ENCODE measurements around the gene OPCML. TPM values are rescaled to one million over a fixed set of nuclear protein-coding genes. Genes with fewer than 3 reads are reported as not detected.

OPCML gene
- total RNA-seq, 1 experiment from 2014 or later = not detected

- Histone ChIP-seq H3K9me3 (no peaks in the 10 kb centered on the region), H3K4me3 (ENCODE audit: low read depth, low read length) (no peak overlapping the region), H3K36me3 (ENCODE audit: control insufficient read depth, insufficient read depth, low read length) (no peaks in the 10 kb centered on the region), H3K27me3 (replicated peaks; ENCODE audit: control insufficient read depth, insufficient read depth, low read length) (no peaks in the 10 kb centered on the region), H3K4me1 (no peaks in the 10 kb centered on the region)
- Mint-ChIP-seq H3K27me3 (ENCODE audit: insufficient read depth, unreplicated experiment) (peaks cover 9% of the 10 kb centered on the region), H3K4me1 (ENCODE audit: low read depth, unreplicated experiment) (no peaks in the 10 kb centered on the region), H3K27ac (ENCODE audit: unreplicated experiment) (no peak overlapping the region), H3K9me3 (ENCODE audit: unreplicated experiment) (peaks cover 9% of the 10 kb centered on the region), H3K36me3 (ENCODE audit: insufficient read depth, unreplicated experiment) (no peaks in the 10 kb centered on the region), H3K4me3 (ENCODE audit: unreplicated experiment) (no peak overlapping the region)
- ChIA-PET POLR2A (no interaction called here), CTCF (no interaction called here)
- no TSS peak for BruUV-seq (replicated peaks)
- DNase-seq = no peak
- intact Hi-C loops (cut with micrococcal nuclease; ENCODE audit: unreplicated experiment) = no loop called here
- TF ChIP-seq, protein P1, sequence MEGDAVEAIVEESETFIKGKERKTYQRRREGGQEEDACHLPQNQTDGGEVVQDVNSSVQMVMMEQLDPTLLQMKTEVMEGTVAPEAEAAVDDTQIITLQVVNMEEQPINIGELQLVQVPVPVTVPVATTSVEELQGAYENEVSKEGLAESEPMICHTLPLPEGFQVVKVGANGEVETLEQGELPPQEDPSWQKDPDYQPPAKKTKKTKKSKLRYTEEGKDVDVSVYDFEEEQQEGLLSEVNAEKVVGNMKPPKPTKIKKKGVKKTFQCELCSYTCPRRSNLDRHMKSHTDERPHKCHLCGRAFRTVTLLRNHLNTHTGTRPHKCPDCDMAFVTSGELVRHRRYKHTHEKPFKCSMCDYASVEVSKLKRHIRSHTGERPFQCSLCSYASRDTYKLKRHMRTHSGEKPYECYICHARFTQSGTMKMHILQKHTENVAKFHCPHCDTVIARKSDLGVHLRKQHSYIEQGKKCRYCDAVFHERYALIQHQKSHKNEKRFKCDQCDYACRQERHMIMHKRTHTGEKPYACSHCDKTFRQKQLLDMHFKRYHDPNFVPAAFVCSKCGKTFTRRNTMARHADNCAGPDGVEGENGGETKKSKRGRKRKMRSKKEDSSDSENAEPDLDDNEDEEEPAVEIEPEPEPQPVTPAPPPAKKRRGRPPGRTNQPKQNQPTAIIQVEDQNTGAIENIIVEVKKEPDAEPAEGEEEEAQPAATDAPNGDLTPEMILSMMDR (IDR thresholded peaks at IDR 0.05; ENCODE audit: insufficient read depth in 1 of 2, low read depth in 1 of 2, low read length in 1 of 2, severe bottlenecking in 1 of 2, unreplicated experiment in 1 of 2) = no peak
Observed at GRCh38 chr11:133168016-133168415, 364.3 kb downstream of the OPCML start.

DNA sequence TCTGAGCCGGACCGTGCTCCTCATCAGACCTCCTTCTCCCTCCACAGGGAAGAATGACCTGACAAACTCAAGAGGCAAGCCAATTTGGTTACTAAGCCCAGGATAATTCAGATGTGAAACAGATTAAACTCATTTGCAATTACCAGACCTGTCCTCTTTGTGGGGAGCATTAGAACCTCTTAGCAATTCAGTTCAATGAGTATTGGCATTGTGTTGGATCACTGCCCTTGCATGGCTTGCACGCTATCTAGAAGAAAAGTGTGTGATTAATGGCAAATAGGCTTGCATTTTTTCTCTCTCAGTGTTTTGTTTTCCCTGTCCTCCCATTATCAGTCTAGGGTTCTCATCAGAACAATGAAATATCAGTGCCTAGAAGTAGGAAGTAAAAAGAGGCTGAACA, 365.6 kb downstream of the OPCML start:
- H3K4me1 ChIP-seq = no peaks in the 10 kb centered on the region
- no TSS peak for BruUV-seq (replicated peaks)
- POLR2A ChIA-PET = no interaction called here
- no peaks in the 10 kb centered on the region for H3K36me3 Mint-ChIP-seq (ENCODE audit: insufficient read depth, unreplicated experiment)
- H3K4me3 ChIP-seq (ENCODE audit: low read depth, low read length) = no peak overlapping the region
- DNase-seq = no peak
- intact Hi-C loops (cut with micrococcal nuclease; ENCODE audit: unreplicated experiment) = no loop called here
- no peaks in the 10 kb centered on the region for H3K36me3 ChIP-seq (ENCODE audit: control insufficient read depth, insufficient read depth, low read length)
- no peaks in the 10 kb centered on the region for H3K9me3 ChIP-seq
- no peak overlapping the region for H3K4me3 Mint-ChIP-seq (ENCODE audit: unreplicated experiment)
- CTCF ChIA-PET = no interaction called here
- peaks cover 6% of the 10 kb centered on the region for H3K4me1 Mint-ChIP-seq (ENCODE audit: low read depth, unreplicated experiment)
- H3K27ac Mint-ChIP-seq (ENCODE audit: unreplicated experiment) = no peak overlapping the region
- H3K27me3 Mint-ChIP-seq (ENCODE audit: insufficient read depth, unreplicated experiment) = peaks cover 9% of the 10 kb centered on the region
- peaks cover 9% of the 10 kb centered on the region for H3K9me3 Mint-ChIP-seq (ENCODE audit: unreplicated experiment)
- no peaks in the 10 kb centered on the region for H3K27me3 ChIP-seq (replicated peaks; ENCODE audit: control insufficient read depth, insufficient read depth, low read length)
- TF ChIP-seq, protein P1 (IDR thresholded peaks at IDR 0.05; ENCODE audit: insufficient read depth in 1 of 2, low read depth in 1 of 2, low read length in 1 of 2, severe bottlenecking in 1 of 2, unreplicated experiment in 1 of 2) = no peak

- no peak for DNase-seq
- Mint-ChIP-seq H3K27me3 (ENCODE audit: insufficient read depth, unreplicated experiment) (peaks cover 9% of the 10 kb centered on the region), H3K27ac (ENCODE audit: unreplicated experiment) (no peak overlapping the region), H3K4me1 (ENCODE audit: low read depth, unreplicated experiment) (peaks cover 12% of the 10 kb centered on the region), H3K36me3 (ENCODE audit: insufficient read depth, unreplicated experiment) (no peaks in the 10 kb centered on the region), H3K9me3 (ENCODE audit: unreplicated experiment) (peaks cover 9% of the 10 kb centered on the region), H3K4me3 (ENCODE audit: unreplicated experiment) (no peak overlapping the region)
- no TSS peak for BruUV-seq (replicated peaks)
- Histone ChIP-seq H3K36me3 (ENCODE audit: control insufficient read depth, insufficient read depth, low read length) (no peaks in the 10 kb centered on the region), H3K4me1 (no peaks in the 10 kb centered on the region), H3K4me3 (ENCODE audit: low read depth, low read length) (no peak overlapping the region), H3K27me3 (replicated peaks; ENCODE audit: control insufficient read depth, insufficient read depth, low read length) (no peaks in the 10 kb centered on the region), H3K9me3 (no peaks in the 10 kb centered on the region)
- POLR2A ChIA-PET = no interaction called here
- intact Hi-C loops (cut with micrococcal nuclease; ENCODE audit: unreplicated experiment) = no loop called here
- CTCF ChIA-PET = interaction anchor here (2.4 to 2.7 kb wide), 2 partner anchors 30 to 87 kb away, joined by 10 to 12 read pairs; no protein-coding TSS in a partner anchor
- TF ChIP-seq, protein P1 (IDR thresholded peaks at IDR 0.05; ENCODE audit: insufficient read depth in 1 of 2, low read depth in 1 of 2, low read length in 1 of 2, severe bottlenecking in 1 of 2, unreplicated experiment in 1 of 2) = no peak
Observed at GRCh38 chr11:133164986-133165385, 367.3 kb downstream of the OPCML start.
